Measurements from ENCODE around the gene DOCK3. TPM values are rescaled to one million over a fixed set of nuclear protein-coding genes. Genes with fewer than 3 reads are reported as not detected.

Gene DOCK3
- total and polyA plus RNA-seq, 4 donors = 0.01 to 0.08 (median 0.06) TPM; not detected in 1

- DNase-seq (ENCODE audit: low spot score) = no peak
- Histone ChIP-seq H3K9me3 (ENCODE audit: control insufficient read depth in 4 of 4, low read length in 3 of 4) (no peaks in the 10 kb centered on the region), H3K4me3 (ENCODE audit: low read depth in 1 of 3, low read length in 3 of 3) (no peak overlapping the region), H3K27ac (ENCODE audit: low read depth in 1 of 2, low read length in 2 of 2) (no peak overlapping the region), H3K4me1 (ENCODE audit: control insufficient read depth in 4 of 4, insufficient read depth in 4 of 4, low read length in 3 of 4) (no peaks in the 10 kb centered on the region), H3K27me3 (ENCODE audit: control insufficient read depth in 4 of 4, insufficient read depth in 4 of 4, low read length in 3 of 4) (no peaks in the 10 kb centered on the region), H3K9ac (ENCODE audit: low read depth in 1 of 2, low read length in 2 of 2) (no peak overlapping the region), H3K36me3 (ENCODE audit: control insufficient read depth in 4 of 4, insufficient read depth in 3 of 4, low read depth in 1 of 4, low read length in 3 of 4) (no peaks in the 10 kb centered on the region)
- TF ChIP-seq RXRA (IDR thresholded peaks at IDR 0.05) (no peak), CTCF (IDR thresholded peaks at IDR 0.05; ENCODE audit: low read depth, low read length, missing input control) (no peak), HNF4G (IDR thresholded peaks at IDR 0.05) (no peak), ATF3 (IDR thresholded peaks at IDR 0.05) (no peak)
- WGBS = 81% methylated on average over 1 of the region's 1 CpG
Observed at GRCh38 chr3:51139616-51140015, 464.9 kb downstream of the DOCK3 start.

- TF ChIP-seq TAF1 (conservative IDR thresholded peaks at IDR 0.05) (no peak), HNF4A (conservative IDR thresholded peaks at IDR 0.05) (no peak), RXRA (IDR thresholded peaks at IDR 0.05) (no peak), HNF4G (IDR thresholded peaks at IDR 0.05) (no peak), NR2F2 (IDR thresholded peaks at IDR 0.05) (no peak), SP1 (IDR thresholded peaks at IDR 0.05) (no peak), CTCF (IDR thresholded peaks at IDR 0.05; ENCODE audit: low read depth, low read length, missing input control) (no peak), MAX (IDR thresholded peaks at IDR 0.05) (no peak)
- 43% methylated on average over 2 of the region's 2 CpGs for WGBS
- Histone ChIP-seq H3K36me3 (ENCODE audit: control insufficient read depth in 4 of 4, insufficient read depth in 3 of 4, low read depth in 1 of 4, low read length in 3 of 4) (no peaks in the 10 kb centered on the region), H3K4me1 (ENCODE audit: control insufficient read depth in 4 of 4, insufficient read depth in 4 of 4, low read length in 3 of 4) (no peaks in the 10 kb centered on the region), H3K9me3 (ENCODE audit: control insufficient read depth in 4 of 4, low read length in 3 of 4) (no peaks in the 10 kb centered on the region), H3K27ac (ENCODE audit: low read depth in 1 of 2, low read length in 2 of 2) (no peak overlapping the region), H3K27me3 (ENCODE audit: control insufficient read depth in 4 of 4, insufficient read depth in 4 of 4, low read length in 3 of 4) (no peaks in the 10 kb centered on the region), H3K4me3 (ENCODE audit: low read depth in 1 of 3, low read length in 3 of 3) (no peak overlapping the region), H3K9ac (ENCODE audit: low read depth in 1 of 2, low read length in 2 of 2) (no peak overlapping the region)
- no peak for DNase-seq (ENCODE audit: low spot score)
Observed at GRCh38 chr3:51141573-51141972, 466.8 kb downstream of the DOCK3 start.

- WGBS = 82% methylated on average over 8 of the region's 8 CpGs
- TF ChIP-seq FOXA1 (IDR thresholded peaks at IDR 0.05) (no peak), JUND (IDR thresholded peaks at IDR 0.05) (no peak)
- H3K4me1 ChIP-seq (ENCODE audit: control insufficient read depth in 4 of 4, insufficient read depth in 4 of 4, low read length in 3 of 4) = no peaks in the 10 kb centered on the region
- H3K9me3 ChIP-seq (ENCODE audit: control insufficient read depth in 4 of 4, low read length in 3 of 4) = no peaks in the 10 kb centered on the region
- DNase-seq (ENCODE audit: low spot score) = no peak
- no peak overlapping the region for H3K9ac ChIP-seq (ENCODE audit: low read depth in 1 of 2, low read length in 2 of 2)
- no peak overlapping the region for H3K4me3 ChIP-seq (ENCODE audit: low read depth in 1 of 3, low read length in 3 of 3)
- H3K36me3 ChIP-seq (ENCODE audit: control insufficient read depth in 4 of 4, insufficient read depth in 3 of 4, low read depth in 1 of 4, low read length in 3 of 4) = no peaks in the 10 kb centered on the region
- no peaks in the 10 kb centered on the region for H3K27me3 ChIP-seq (ENCODE audit: control insufficient read depth in 4 of 4, insufficient read depth in 4 of 4, low read length in 3 of 4)
- no peak overlapping the region for H3K27ac ChIP-seq (ENCODE audit: low read depth in 1 of 2, low read length in 2 of 2)
Observed at GRCh38 chr3:51145811-51146585, 471.3 kb downstream of the DOCK3 start.

Measured in liver (tissue), 9 donors.